Measurements from ENCODE around the gene AZU1.
"Not testable (repeated sequence)": the region's sequence is repeated elsewhere in the genome, so short reads cannot be mapped to it uniquely, and the experiment has no call there.

Gene AZU1

DNA sequence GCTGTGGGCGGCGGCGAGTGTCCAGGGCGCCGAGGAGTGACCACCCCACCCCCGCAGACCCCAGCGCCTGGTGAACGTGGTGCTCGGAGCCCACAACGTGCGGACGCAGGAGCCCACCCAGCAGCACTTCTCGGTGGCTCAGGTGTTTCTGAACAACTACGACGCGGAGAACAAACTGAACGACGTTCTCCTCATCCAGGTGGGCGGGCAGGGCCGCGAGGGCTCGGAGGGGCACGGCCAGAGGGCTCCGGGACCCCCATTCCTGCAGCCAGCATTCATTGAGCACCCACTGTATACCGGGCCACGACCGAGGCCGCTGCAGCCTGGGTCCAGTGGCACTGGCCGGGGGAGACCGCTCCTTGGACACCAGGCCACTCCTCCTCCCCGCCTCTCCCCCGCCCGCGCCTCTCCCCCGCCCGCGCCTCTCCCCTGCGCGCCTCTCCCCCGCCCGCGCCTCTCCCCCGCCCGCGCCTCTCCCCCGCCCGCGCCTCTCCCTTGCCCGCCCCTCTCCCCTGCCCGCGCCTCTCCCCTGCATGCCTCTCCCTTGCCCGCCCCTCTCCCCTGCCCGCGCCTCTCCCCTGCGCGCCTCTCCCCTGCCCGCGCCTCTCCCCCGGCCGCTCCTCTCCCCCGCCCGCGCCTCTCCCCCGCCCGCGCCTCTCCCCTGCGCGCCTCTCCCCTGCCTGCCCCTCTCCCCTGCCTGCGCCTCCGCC is 16.4 kb downstream of the AZU1 start:
- DNase-seq (ENCODE audit: insufficient read length, low spot score) (no peak), FAIRE-seq (no peak)
- TF ChIP-seq POLR2A (IDR thresholded peaks at IDR 0.05; ENCODE audit: low read depth, low read length) (no peak), TAF1 (IDR thresholded peaks at IDR 0.05; ENCODE audit: low read depth, low read length) (no peak), POU2F2 (IDR thresholded peaks at IDR 0.05; ENCODE audit: low read depth, low read length) (no peak), SPI1 (IDR thresholded peaks at IDR 0.05; ENCODE audit: low read depth, low read length) (no peak), PAX5 (IDR thresholded peaks at IDR 0.05; ENCODE audit: insufficient read depth, low read length, severe bottlenecking) (no peak), POLR2AphosphoS5 (IDR thresholded peaks at IDR 0.05; ENCODE audit: low read depth, low read length) (no peak)

DNA sequence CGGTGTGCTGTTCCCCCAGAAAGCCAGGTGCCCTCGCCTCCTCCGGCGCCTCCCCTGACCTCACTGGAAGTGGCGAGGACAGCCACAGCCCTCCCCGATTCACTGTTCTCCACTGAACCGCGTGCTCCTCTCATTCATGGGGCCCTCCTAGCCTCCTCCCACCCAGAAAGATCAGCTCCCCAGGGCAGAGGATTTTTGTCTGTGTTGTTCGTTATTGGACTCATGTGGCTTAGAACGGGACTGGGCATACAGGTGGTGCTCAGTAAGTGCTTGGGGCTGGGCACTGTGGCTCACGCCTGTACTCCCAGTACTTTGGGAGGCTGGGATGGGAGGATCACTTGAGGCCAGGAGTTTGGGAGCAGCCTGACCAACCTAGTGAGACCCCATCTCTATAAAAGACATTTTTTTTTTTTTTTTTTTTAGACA is 16.9 kb downstream of the AZU1 start:
- TF ChIP-seq TAF1 (IDR thresholded peaks at IDR 0.05; ENCODE audit: low read depth, low read length) (no peak), PAX5 (IDR thresholded peaks at IDR 0.05; ENCODE audit: insufficient read depth, low read length, severe bottlenecking) (no peak), POU2F2 (IDR thresholded peaks at IDR 0.05; ENCODE audit: low read depth, low read length) (no peak), POLR2AphosphoS5 (IDR thresholded peaks at IDR 0.05; ENCODE audit: low read depth, low read length) (no peak), SPI1 (IDR thresholded peaks at IDR 0.05; ENCODE audit: low read depth, low read length) (no peak), POLR2A (IDR thresholded peaks at IDR 0.05; ENCODE audit: low read depth, low read length) (no peak)
- DNase-seq (ENCODE audit: insufficient read length, low spot score) (no peak), FAIRE-seq (peak; percentile 54)

DNA sequence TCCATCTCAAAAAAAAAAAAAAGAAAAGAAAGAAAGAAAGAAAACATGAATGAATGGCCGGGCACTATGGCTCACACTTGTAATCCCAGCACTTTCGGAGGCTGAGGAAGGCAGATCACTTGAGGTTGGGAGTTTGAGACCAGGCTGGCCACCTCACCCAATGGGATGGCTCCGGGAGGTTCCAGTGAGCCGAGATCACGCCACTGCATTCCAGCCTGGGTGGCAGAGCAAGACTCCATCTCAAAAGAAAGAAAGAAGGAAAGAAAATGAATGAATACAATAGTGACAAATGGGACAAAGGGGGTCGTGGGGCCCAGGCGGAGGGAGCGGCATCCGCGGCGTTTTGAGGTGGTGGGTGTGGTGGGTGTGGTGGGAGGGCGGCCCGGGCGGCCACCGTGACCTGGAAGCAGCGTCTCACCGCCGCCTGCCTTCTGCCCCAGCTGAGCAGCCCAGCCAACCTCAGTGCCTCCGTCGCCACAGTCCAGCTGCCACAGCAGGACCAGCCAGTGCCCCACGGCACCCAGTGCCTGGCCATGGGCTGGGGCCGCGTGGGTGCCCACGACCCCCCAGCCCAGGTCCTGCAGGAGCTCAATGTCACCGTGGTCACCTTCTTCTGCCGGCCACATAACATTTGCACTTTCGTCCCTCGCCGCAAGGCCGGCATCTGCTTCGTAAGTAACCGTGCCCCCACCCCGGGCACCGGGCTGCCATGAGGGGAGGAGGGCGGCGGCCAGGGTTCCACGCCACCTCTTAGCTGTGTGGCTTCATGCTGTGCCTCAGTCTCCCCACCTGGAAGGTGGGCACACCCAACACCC is 18.3 kb downstream of the AZU1 start:
- no peak for FAIRE-seq
- no peak for TF ChIP-seq POU2F2 (IDR thresholded peaks at IDR 0.05; ENCODE audit: low read depth, low read length)
- no peak for TF ChIP-seq POLR2AphosphoS5 (IDR thresholded peaks at IDR 0.05; ENCODE audit: low read depth, low read length)
- TF ChIP-seq POLR2A (IDR thresholded peaks at IDR 0.05; ENCODE audit: low read depth, low read length), result no peak
- TF ChIP-seq TAF1 (IDR thresholded peaks at IDR 0.05; ENCODE audit: low read depth, low read length), result no peak
- TF ChIP-seq SPI1 (IDR thresholded peaks at IDR 0.05; ENCODE audit: low read depth, low read length), result no peak
- TF ChIP-seq PAX5 (IDR thresholded peaks at IDR 0.05; ENCODE audit: insufficient read depth, low read length, severe bottlenecking), result no peak

DNA sequence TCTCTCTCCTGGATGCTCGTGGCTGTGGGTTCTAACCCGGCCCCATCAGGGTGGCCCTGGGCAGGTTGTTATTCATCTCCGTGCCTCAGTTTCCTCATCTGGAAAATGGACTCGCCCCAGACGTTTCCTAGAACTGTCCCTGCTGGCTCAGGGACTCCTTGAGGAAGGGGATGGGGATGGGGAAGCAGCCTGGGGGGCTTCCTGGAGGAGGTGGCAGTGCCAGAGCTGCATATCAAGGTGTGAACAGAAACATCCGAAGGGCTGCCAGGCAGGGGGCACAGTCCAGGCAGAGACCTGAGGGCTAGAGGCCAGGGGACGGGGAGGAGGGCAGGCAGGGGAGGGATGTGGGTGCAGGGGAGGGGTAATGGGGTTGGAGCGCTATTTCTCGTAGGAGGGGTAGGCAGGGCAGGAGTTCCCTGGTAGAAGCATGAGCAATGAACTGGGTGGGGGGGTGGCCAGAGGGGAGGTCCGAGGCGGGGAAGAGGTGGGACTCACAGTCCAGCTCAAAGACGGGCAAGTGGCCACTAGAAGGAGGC is 20.8 kb downstream of the AZU1 start:
- DNase-seq (ENCODE audit: insufficient read length, low spot score), result no peak
- TF ChIP-seq PAX5 (IDR thresholded peaks at IDR 0.05; ENCODE audit: insufficient read depth, low read length, severe bottlenecking) (no peak), POLR2A (IDR thresholded peaks at IDR 0.05; ENCODE audit: low read depth, low read length) (no peak), SPI1 (IDR thresholded peaks at IDR 0.05; ENCODE audit: low read depth, low read length) (no peak), POLR2AphosphoS5 (IDR thresholded peaks at IDR 0.05; ENCODE audit: low read depth, low read length) (no peak), POU2F2 (IDR thresholded peaks at IDR 0.05; ENCODE audit: low read depth, low read length) (no peak), TAF1 (IDR thresholded peaks at IDR 0.05; ENCODE audit: low read depth, low read length) (no peak)
- no peak for FAIRE-seq

More for the DNA sequence above, 18.3 kb downstream of the AZU1 start:
- DNase-seq (ENCODE audit: insufficient read length, low spot score), result no peak

DNA sequence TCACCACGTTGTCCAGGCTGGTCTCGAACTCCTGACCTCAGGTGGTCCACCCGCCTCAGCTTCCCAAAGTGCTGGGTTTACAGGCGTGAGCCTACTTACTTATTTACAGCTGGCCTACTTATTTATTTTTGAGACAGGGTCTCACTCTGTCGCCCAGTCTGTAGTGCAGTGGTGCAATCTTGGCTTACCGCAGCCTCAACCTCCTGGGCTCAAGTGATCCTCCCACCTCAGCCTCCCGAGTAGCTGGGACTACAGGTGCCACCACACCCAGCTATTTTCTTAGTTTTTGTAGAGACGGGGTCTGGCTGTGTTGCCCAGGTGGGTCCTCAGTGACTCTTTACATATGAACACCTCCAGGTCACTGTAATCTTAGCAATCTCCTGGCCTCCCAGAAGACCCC is 21.6 kb downstream of the AZU1 start:
- not testable (repeated sequence) for FAIRE-seq; DNase-seq (ENCODE audit: insufficient read length, low spot score)

DNA sequence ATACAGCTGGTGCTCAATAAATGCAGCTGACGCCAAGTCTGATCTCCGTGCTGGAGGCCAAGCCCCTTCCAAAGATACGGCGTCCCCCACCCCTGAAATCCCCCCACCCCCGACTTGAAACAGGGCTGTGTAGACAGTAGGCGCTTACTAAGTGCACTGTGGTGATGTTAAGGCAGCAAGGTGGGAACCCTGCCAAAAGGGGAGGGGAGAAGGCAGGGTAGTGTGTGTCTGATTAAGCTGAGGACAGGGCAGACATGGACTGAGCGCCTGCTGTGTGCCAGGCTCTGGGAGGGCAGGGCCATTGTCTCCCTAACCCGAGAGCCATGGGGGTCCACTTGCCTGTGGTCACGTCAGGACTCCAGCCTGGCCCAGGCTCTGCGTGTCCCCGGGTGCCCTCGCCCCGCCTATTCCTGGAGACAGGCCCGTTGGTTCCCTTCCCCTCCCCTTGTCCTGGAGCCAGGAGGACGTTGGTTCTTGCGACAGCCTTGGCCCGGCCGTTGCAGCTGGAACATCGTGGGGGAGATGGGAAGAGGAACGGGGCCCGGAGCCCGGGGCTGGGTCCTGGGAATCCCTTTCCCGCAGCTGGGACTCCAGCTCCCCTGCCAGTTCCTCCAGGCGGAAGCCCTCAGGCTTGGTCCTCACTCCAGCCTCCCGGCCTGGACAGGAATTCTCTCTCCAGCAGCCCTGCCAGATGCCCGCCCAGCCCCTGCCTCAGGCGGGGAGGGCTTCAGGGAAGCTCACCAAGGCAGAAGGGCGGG is 22.8 kb downstream of the AZU1 start:
- TF ChIP-seq POLR2AphosphoS5 (IDR thresholded peaks at IDR 0.05; ENCODE audit: low read depth, low read length), result no peak
- TF ChIP-seq SPI1 (IDR thresholded peaks at IDR 0.05; ENCODE audit: low read depth, low read length), result no peak
- no peak for TF ChIP-seq POU2F2 (IDR thresholded peaks at IDR 0.05; ENCODE audit: low read depth, low read length)
- TF ChIP-seq TAF1 (IDR thresholded peaks at IDR 0.05; ENCODE audit: low read depth, low read length), result no peak
- no peak for TF ChIP-seq POLR2A (IDR thresholded peaks at IDR 0.05; ENCODE audit: low read depth, low read length)
- TF ChIP-seq PAX5 (IDR thresholded peaks at IDR 0.05; ENCODE audit: insufficient read depth, low read length, severe bottlenecking), result no peak
- DNase-seq (ENCODE audit: insufficient read length, low spot score) (no peak), FAIRE-seq (no peak)

DNA sequence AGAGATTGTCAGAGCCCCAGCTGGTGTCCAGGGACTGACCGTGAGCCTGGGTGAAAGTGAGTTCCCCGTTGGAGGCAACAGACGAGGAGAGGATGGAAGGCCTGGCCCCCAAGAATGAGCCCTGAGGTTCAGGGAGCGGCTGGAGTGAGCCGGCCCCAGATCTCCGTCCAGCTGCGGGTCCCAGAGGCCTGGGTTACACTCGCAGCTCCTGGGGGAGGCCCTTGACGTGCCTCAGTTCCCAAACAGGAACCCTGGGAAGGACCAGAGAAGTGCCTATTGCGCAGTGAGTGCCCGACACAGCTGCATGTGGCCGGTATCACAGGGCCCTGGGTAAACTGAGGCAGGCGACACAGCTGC is 23.3 kb downstream of the AZU1 start:
- DNase-seq (ENCODE audit: insufficient read length, low spot score), result no peak
- TF ChIP-seq PAX5 (IDR thresholded peaks at IDR 0.05; ENCODE audit: insufficient read depth, low read length, severe bottlenecking) (no peak), POU2F2 (IDR thresholded peaks at IDR 0.05; ENCODE audit: low read depth, low read length) (no peak)
- no peak for FAIRE-seq

DNA sequence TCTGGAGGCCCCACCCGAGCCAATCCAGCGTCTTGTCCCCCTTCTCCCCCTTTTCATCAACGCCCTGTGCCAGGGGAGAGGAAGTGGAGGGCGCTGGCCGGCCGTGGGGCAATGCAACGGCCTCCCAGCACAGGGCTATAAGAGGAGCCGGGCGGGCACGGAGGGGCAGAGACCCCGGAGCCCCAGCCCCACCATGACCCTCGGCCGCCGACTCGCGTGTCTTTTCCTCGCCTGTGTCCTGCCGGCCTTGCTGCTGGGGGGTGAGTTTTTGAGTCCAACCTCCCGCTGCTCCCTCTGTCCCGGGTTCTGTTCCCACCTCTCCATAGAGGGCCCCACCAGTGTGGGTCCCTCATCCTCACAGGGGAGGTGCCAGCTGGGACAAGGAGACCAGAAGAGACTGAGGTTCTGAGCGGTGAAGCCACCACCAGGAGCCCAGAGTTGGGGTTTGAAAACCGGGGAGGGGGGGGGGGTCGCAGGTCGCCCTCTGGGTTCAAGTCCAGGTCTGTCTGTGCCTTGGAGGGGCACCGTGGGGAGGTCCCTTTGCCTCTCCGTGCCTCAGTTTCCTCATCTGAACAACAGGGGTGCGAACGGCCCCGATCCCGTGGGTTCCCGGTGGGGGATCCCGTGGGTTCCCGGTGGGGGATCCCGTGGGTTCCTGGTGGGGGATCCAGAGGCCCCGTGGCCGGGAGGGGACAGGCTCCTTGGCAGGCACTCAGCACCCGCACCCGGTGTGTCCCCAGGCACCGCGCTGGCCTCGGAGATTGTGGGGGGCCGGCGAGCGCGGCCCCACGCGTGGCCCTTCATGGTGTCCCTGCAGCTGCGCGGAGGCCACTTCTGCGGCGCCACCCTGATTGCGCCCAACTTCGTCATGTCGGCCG is 24.7 kb downstream of the AZU1 start, which contains the start of gene ELANE:
TSS of gene ELANE (plus strand) at position 168 of the 878 bp plus-strand sequence. CDS start at position 194, 26 bp downstream.
- DNase-seq (ENCODE audit: insufficient read length, low spot score) (no peak), FAIRE-seq (no peak)

More for the DNA sequence above, 24.7 kb downstream of the AZU1 start, which contains the start of gene ELANE:
- TF ChIP-seq POLR2AphosphoS5 (IDR thresholded peaks at IDR 0.05; ENCODE audit: low read depth, low read length) (no peak), PAX5 (IDR thresholded peaks at IDR 0.05; ENCODE audit: insufficient read depth, low read length, severe bottlenecking) (no peak), POLR2A (IDR thresholded peaks at IDR 0.05; ENCODE audit: low read depth, low read length) (no peak), POU2F2 (IDR thresholded peaks at IDR 0.05; ENCODE audit: low read depth, low read length) (no peak), TAF1 (IDR thresholded peaks at IDR 0.05; ENCODE audit: low read depth, low read length) (no peak), SPI1 (IDR thresholded peaks at IDR 0.05; ENCODE audit: low read depth, low read length) (no peak)
